Measurements from ENCODE around the gene WFS1.
A peak's percentile ranks its signal among the peaks of the same experiment; 100 is the strongest.

The WFS1 gene

GRCh38 chr4:6280365-6280996 lies 10.8 kb downstream of the WFS1 start:
- no peak for DNase-seq (ENCODE audit: low spot score)

- DNase-seq (ENCODE audit: low spot score), result no peak
Measured at GRCh38 chr4:6281436-6282313, 12.0 kb downstream of the WFS1 start.

GRCh38 chr4:6282314-6282771 lies 12.7 kb downstream of the WFS1 start:
- DNase-seq (ENCODE audit: low spot score), result no peak

GRCh38 chr4:6283282-6283681 lies 13.6 kb downstream of the WFS1 start:
- no peak for DNase-seq (ENCODE audit: low spot score)

- no peak for DNase-seq (ENCODE audit: low spot score)
Measured at GRCh38 chr4:6287017-6287788, 17.6 kb downstream of the WFS1 start.

GRCh38 chr4:6288342-6288741 lies 18.7 kb downstream of the WFS1 start:
- DNase-seq (ENCODE audit: low spot score), result no peak

- no peak for DNase-seq (ENCODE audit: low spot score)
Measured at GRCh38 chr4:6288871-6289270, 19.2 kb downstream of the WFS1 start.

GRCh38 chr4:6290256-6290655 lies 20.6 kb downstream of the WFS1 start:
- no peak for DNase-seq (ENCODE audit: low spot score)

- peak; percentile 54 for DNase-seq (ENCODE audit: low spot score)
Measured at GRCh38 chr4:6290769-6291547, 21.3 kb downstream of the WFS1 start.

GRCh38 chr4:6291784-6292297 lies 22.2 kb downstream of the WFS1 start:
- no peak for DNase-seq (ENCODE audit: low spot score)

- no peak for DNase-seq (ENCODE audit: low spot score)
Measured at GRCh38 chr4:6292376-6293096, 22.9 kb downstream of the WFS1 start.

- no peak for DNase-seq (ENCODE audit: low spot score)
Measured at GRCh38 chr4:6293097-6293445, 23.4 kb downstream of the WFS1 start.

GRCh38 chr4:6293661-6294060 lies 24.0 kb downstream of the WFS1 start:
- DNase-seq (ENCODE audit: low spot score), result no peak

- DNase-seq (ENCODE audit: low spot score), result no peak
Measured at GRCh38 chr4:6294705-6295421, 25.2 kb downstream of the WFS1 start.

GRCh38 chr4:6295495-6295894 lies 25.8 kb downstream of the WFS1 start:
- no peak for DNase-seq (ENCODE audit: low spot score)

- no peak for DNase-seq (ENCODE audit: low spot score)
Measured at GRCh38 chr4:6296026-6296425, 26.4 kb downstream of the WFS1 start.

- DNase-seq (ENCODE audit: low spot score), result no peak
Measured at GRCh38 chr4:6297266-6297815, 27.7 kb downstream of the WFS1 start.

GRCh38 chr4:6298035-6298434 lies 28.4 kb downstream of the WFS1 start:
- DNase-seq (ENCODE audit: low spot score), result no peak

GRCh38 chr4:6298852-6299251 lies 29.2 kb downstream of the WFS1 start:
- DNase-seq (ENCODE audit: low spot score), result no peak

GRCh38 chr4:6299875-6300274 lies 30.2 kb downstream of the WFS1 start:
- DNase-seq (ENCODE audit: low spot score), result no peak
